ENCODE results near the gene PPP1R1B. TPM values are rescaled to one million over a fixed set of nuclear protein-coding genes. Genes with fewer than 3 reads are reported as not detected.

The PPP1R1B gene
- total RNA-seq, 6 experiments from 2014 or later: not detected

DNA sequence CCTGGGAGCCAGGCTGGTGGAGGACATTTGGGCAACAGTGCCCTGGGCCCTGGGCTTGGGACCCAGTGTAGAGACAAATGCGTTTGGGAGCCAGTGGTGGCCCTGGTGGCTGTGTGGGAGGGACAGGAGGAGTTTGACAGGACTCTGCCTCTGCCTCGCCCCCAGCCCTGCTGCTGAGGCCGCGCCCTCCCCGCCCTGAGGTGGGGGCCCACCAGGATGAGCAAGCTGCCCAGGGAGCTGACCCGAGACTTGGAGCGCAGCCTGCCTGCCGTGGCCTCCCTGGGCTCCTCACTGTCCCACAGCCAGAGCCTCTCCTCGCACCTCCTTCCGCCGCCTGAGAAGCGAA is 26.5 kb downstream of the PPP1R1B start:
- Mint-ChIP-seq H3K27me3 (ENCODE audit: insufficient read depth) (peaks cover 2% of the 10 kb centered on the region; the same call in 1 of the 2 replicates), H3K36me3 (ENCODE audit: low read depth) (no peaks in the 10 kb centered on the region), H3K9me3 (no peaks in the 10 kb centered on the region), H3K4me1 (ENCODE audit: low read depth) (peaks cover 21% of the 10 kb centered on the region), H3K27ac (no peak overlapping the region), H3K4me3 (no peak overlapping the region)
- DNase-seq: no peak
- TF ChIP-seq, protein P1, sequence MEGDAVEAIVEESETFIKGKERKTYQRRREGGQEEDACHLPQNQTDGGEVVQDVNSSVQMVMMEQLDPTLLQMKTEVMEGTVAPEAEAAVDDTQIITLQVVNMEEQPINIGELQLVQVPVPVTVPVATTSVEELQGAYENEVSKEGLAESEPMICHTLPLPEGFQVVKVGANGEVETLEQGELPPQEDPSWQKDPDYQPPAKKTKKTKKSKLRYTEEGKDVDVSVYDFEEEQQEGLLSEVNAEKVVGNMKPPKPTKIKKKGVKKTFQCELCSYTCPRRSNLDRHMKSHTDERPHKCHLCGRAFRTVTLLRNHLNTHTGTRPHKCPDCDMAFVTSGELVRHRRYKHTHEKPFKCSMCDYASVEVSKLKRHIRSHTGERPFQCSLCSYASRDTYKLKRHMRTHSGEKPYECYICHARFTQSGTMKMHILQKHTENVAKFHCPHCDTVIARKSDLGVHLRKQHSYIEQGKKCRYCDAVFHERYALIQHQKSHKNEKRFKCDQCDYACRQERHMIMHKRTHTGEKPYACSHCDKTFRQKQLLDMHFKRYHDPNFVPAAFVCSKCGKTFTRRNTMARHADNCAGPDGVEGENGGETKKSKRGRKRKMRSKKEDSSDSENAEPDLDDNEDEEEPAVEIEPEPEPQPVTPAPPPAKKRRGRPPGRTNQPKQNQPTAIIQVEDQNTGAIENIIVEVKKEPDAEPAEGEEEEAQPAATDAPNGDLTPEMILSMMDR (IDR thresholded peaks at IDR 0.05): no peak

DNA sequence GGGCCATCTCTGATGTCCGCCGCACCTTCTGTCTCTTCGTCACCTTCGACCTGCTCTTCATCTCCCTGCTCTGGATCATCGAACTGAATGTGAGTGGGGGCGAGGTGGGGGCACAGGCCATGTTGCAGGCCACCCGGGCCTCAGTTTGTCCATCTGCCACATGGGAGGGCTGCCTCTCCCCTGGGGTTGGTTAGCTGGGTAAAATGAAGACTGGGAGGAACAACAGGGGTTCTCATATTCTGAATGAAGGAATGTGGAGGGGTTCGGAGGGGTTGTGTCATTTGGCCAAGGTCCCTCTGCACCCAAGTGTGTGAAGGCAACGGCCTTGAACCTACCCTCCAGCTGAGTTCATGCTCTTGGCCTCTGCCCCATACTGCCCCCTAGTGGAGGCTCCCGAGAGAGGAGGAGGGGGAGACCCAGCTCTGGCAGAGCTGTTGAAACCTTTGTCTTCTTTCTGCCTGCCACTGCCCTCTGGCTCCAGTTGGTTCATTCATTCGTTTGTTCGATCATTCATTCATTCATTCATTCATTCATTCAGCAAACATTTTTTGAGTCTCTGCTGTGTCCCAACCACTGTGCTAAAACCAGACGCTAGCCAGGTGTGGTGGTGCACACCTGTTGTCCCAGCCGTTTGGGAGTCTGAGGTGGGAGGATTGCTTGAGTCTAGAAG is 27.0 kb downstream of the PPP1R1B start:
- H3K4me3 Mint-ChIP-seq: no peak overlapping the region
- H3K36me3 Mint-ChIP-seq (ENCODE audit: low read depth): no peaks in the 10 kb centered on the region
- H3K9me3 Mint-ChIP-seq: no peaks in the 10 kb centered on the region
- H3K27me3 Mint-ChIP-seq (ENCODE audit: insufficient read depth): peaks cover 2% of the 10 kb centered on the region; the same call in 1 of the 2 replicates
- H3K27ac Mint-ChIP-seq: no peak overlapping the region
- peak; percentile 19 for DNase-seq
- H3K4me1 Mint-ChIP-seq (ENCODE audit: low read depth): peaks cover 21% of the 10 kb centered on the region
- TF ChIP-seq, protein P1 (IDR thresholded peaks at IDR 0.05): peak; percentile 91

DNA sequence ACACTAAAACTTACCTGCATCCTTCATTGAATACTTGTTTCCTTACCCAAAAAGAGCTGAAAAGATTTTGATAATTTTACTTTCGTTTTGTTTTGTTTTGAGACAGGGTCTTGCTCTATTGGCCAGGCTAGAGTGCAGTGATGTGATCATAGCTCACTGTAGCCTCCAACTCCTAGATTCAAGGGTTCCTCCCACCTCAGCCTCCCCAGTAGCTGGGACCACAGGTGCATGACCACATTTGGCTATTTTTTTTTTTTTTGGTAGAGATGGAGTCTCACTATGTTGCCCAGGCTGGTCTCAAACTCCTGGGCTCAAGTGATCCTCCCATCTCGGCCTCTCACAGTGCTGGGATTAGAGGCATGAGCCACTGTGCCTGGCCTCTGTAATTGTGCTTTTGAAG is 28.4 kb downstream of the PPP1R1B start:
- Mint-ChIP-seq H3K4me3 (no peak overlapping the region), H3K27ac (no peak overlapping the region), H3K36me3 (ENCODE audit: low read depth) (no peaks in the 10 kb centered on the region), H3K9me3 (no peaks in the 10 kb centered on the region), H3K27me3 (ENCODE audit: insufficient read depth) (peaks cover 2% of the 10 kb centered on the region; the same call in 1 of the 2 replicates), H3K4me1 (ENCODE audit: low read depth) (peaks cover 18% of the 10 kb centered on the region)
- TF ChIP-seq, protein P1 (IDR thresholded peaks at IDR 0.05): no peak
- no peak for DNase-seq

DNA sequence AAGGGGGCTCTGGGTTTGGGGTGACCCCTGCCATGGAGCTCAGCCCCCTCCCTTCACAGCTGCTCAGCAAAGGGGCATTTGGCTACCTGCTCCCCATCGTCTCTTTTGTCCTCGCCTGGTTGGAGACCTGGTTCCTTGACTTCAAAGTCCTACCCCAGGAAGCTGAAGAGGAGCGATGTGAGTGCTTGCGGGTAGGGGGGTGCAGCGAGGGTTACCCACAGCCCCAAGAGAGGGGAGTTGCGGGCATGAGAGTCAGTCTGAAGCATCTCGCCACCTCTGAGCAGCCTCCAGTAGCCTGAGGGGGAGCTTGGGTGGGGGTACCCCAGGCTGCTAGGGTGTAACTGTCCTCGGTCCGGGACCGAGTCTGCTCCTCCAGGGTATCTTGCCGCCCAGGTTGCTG is 31.6 kb downstream of the PPP1R1B start:
- Mint-ChIP-seq H3K27me3 (ENCODE audit: insufficient read depth) (no peaks in the 10 kb centered on the region), H3K4me3 (no peak overlapping the region), H3K36me3 (ENCODE audit: low read depth) (no peaks in the 10 kb centered on the region), H3K4me1 (ENCODE audit: low read depth) (peaks cover 6% of the 10 kb centered on the region), H3K27ac (no peak overlapping the region), H3K9me3 (no peaks in the 10 kb centered on the region)
- no peak for DNase-seq
- TF ChIP-seq, protein P1 (IDR thresholded peaks at IDR 0.05): no peak

DNA sequence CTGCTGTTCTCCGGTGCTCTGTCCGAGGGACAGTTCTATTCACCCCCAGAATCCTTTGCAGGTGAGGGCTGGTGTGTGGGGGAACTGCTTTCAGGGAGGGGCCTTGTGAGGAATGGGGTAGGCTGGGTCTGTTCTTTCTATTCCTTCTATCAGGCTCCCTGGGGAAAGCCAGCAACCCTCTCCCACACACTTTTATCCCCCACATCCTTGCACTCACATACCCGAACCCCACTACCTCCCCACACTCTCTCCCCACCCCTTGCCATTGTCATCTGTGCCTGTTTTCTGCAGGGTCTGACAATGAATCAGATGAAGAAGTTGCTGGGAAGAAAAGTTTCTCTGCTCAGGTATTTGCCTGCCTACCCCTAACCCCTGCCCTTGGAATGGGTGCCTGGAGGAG is 32.0 kb downstream of the PPP1R1B start:
- Mint-ChIP-seq H3K27me3 (ENCODE audit: insufficient read depth) (no peaks in the 10 kb centered on the region), H3K27ac (no peak overlapping the region), H3K9me3 (no peaks in the 10 kb centered on the region), H3K4me1 (ENCODE audit: low read depth) (peaks cover 4% of the 10 kb centered on the region), H3K4me3 (no peak overlapping the region), H3K36me3 (ENCODE audit: low read depth) (no peaks in the 10 kb centered on the region)
- no peak for DNase-seq
- TF ChIP-seq, protein P1 (IDR thresholded peaks at IDR 0.05): no peak

Measured in HFFc6 (cell line).